Natural killer cell treated with Interleukin-12 subunit alpha and Interleukin-12 subunit beta and Interleukin-15 and Interleukin-18, amount 100 ng/mL, for 72 hours (primary cell): ENCODE measurements around the gene RPTOR. TPM values are rescaled to one million over a fixed set of nuclear protein-coding genes. Genes with fewer than 3 reads are reported as not detected.

Experiments used
- ATAC-seq, 2 donors: fragments of 150-1000 bp; cut with Tn5 transposase in 1 of 2; sonication (Bioruptor Pico), chemical (Tn5 transposase) in 1 of 2; 2 replicates each; pipeline ENCODE4 v1.10.0; 2021
- DNase-seq: peaks from one replicate; pipeline ENCODE4 v3.0.0; 2022; ENCODE audit warnings: low spot score
- H3K27ac Mint-ChIP-seq, 2 donors: 1 replicate in 1 of 2; 2 replicates in 1 of 2; pipeline ENCODE4 v1.8.0; 2022; ENCODE audit warnings: mixed read lengths in 2 of 2, mild to moderate bottlenecking in 1 of 2, moderate library complexity in 1 of 2
- H3K27me3 Mint-ChIP-seq, 2 donors: 1 replicate in 1 of 2; 2 replicates in 1 of 2; pipeline ENCODE4 v1.8.0; 2022; ENCODE audit warnings: mixed read lengths in 2 of 2
- H3K36me3 Mint-ChIP-seq: one replicate; pipeline ENCODE4 v1.8.0; 2022; ENCODE audit warnings: mixed read lengths
- H3K4me1 Mint-ChIP-seq, 2 donors: 1 replicate in 1 of 2; 2 replicates in 1 of 2; pipeline ENCODE4 v1.8.0; 2022; ENCODE audit warnings: low read depth in 2 of 2, mixed read lengths in 2 of 2, mild to moderate bottlenecking in 1 of 2
- H3K4me3 Mint-ChIP-seq: one replicate; pipeline ENCODE4 v1.8.0; 2022; ENCODE audit warnings: mixed read lengths
- H3K9me3 Mint-ChIP-seq: 2 replicates; pipeline ENCODE4 v1.8.0; 2022; ENCODE audit warnings: mixed read lengths
- total RNA-seq, 2 donors: library from RNA; stranded (reverse); gene quantifications; one replicate each; pipeline ENCODE4 v1.2.3, GENCODE V29; 2022

The RPTOR gene
- total RNA-seq, 2 donors from 2014 or later = 44.1 to 92.4 TPM

- no peak for DNase-seq
- no peak overlapping the region for H3K4me3 Mint-ChIP-seq
- H3K36me3 Mint-ChIP-seq = peaks cover 6% of the 10 kb centered on the region
- no peaks in the 10 kb centered on the region for H3K9me3 Mint-ChIP-seq
- H3K4me1 Mint-ChIP-seq = peaks cover 3 to 10% of the 10 kb centered on the region in 2 donors
- no peak overlapping the region for H3K27ac Mint-ChIP-seq
- H3K27me3 Mint-ChIP-seq = no peaks in the 10 kb centered on the region
- no peak for ATAC-seq
Measured at GRCh38 chr17:80745183-80745582, 200.5 kb downstream of the RPTOR start.

DNA sequence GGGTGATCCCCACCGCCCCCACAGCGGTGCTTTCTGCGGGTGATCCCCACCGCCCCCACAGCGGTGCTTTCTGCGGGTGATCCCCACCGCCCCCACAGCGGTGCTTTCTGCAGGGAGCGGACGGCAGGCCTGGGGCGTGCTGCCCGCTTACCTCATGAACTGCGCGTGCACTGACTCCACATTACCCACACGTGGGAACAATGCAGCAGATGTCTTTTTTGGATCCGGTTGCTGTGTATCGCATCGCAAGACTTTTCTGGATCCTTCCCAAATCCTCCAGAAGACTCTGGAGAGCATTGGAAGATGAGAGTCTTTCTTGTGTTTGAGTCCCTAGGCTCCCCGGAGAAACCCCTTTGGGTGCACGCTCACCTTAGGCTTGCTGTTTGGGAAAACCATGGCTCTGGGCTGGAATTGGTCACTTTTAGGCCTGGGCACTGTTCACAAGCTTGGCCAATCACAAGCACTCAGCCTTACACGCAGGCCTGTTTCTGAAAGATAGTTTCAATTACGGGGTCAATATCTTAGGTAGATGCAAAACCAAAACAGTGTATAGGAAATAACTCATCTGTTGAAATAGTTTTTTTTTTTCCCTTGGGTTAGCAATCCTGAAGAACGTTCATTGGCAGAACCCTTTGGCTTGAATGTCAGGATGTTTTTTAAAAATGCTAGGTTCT is 201.8 kb downstream of the RPTOR start:
- H3K4me1 Mint-ChIP-seq = peaks cover 3 to 4% of the 10 kb centered on the region in 2 donors
- no peak overlapping the region for H3K27ac Mint-ChIP-seq
- H3K9me3 Mint-ChIP-seq = no peaks in the 10 kb centered on the region
- no peak for DNase-seq
- ATAC-seq = no peak
- no peaks in the 10 kb centered on the region for H3K36me3 Mint-ChIP-seq
- no peaks in the 10 kb centered on the region for H3K27me3 Mint-ChIP-seq
- no peak overlapping the region for H3K4me3 Mint-ChIP-seq

- Mint-ChIP-seq H3K9me3 (no peaks in the 10 kb centered on the region), H3K27ac (no peak overlapping the region), H3K27me3 (no peaks in the 10 kb centered on the region), H3K4me3 (no peak overlapping the region), H3K36me3 (no peaks in the 10 kb centered on the region), H3K4me1 (peaks cover 3 to 4% of the 10 kb centered on the region in 2 donors)
- no peak for DNase-seq
- no peak for ATAC-seq
Measured at GRCh38 chr17:80747469-80747868, 202.8 kb downstream of the RPTOR start.

GRCh38 chr17:80749611-80750010 is 205.0 kb downstream of the RPTOR start:
- H3K36me3 Mint-ChIP-seq = no peaks in the 10 kb centered on the region
- peaks cover 0 to 3% of the 10 kb centered on the region in 2 donors for H3K4me1 Mint-ChIP-seq
- H3K27me3 Mint-ChIP-seq = no peaks in the 10 kb centered on the region
- no peak overlapping the region for H3K4me3 Mint-ChIP-seq
- H3K9me3 Mint-ChIP-seq = no peaks in the 10 kb centered on the region
- no peak for ATAC-seq
- no peak for DNase-seq
- no peak overlapping the region for H3K27ac Mint-ChIP-seq

DNA sequence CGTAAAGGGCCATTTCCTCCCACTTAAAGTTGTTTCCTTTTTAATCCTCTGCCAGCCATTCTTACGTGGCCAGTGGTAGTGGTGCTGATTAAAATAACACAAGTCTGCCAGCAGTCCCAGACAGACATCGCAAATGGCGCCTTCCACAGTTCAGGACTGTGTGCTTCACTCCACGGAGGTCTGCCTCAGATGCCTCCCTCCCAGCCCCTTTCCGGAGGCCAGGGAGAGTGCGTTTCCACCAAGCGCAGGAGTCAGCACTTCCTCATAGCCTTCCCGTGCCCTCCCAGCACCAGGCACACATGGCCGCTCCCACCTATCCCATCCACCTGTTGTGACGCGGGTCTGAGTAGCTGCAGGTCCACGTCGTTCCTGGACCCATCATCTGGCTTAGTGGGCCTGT is 205.6 kb downstream of the RPTOR start:
- Mint-ChIP-seq H3K27ac (peak overlapping the region in 1 of 2 donors; percentile 74), H3K27me3 (no peaks in the 10 kb centered on the region), H3K4me1 (peaks cover 0 to 3% of the 10 kb centered on the region in 2 donors), H3K9me3 (no peaks in the 10 kb centered on the region), H3K36me3 (no peaks in the 10 kb centered on the region), H3K4me3 (no peak overlapping the region)
- DNase-seq (no peak), ATAC-seq (peak in 1 of 2 donors; percentile 24)

DNA sequence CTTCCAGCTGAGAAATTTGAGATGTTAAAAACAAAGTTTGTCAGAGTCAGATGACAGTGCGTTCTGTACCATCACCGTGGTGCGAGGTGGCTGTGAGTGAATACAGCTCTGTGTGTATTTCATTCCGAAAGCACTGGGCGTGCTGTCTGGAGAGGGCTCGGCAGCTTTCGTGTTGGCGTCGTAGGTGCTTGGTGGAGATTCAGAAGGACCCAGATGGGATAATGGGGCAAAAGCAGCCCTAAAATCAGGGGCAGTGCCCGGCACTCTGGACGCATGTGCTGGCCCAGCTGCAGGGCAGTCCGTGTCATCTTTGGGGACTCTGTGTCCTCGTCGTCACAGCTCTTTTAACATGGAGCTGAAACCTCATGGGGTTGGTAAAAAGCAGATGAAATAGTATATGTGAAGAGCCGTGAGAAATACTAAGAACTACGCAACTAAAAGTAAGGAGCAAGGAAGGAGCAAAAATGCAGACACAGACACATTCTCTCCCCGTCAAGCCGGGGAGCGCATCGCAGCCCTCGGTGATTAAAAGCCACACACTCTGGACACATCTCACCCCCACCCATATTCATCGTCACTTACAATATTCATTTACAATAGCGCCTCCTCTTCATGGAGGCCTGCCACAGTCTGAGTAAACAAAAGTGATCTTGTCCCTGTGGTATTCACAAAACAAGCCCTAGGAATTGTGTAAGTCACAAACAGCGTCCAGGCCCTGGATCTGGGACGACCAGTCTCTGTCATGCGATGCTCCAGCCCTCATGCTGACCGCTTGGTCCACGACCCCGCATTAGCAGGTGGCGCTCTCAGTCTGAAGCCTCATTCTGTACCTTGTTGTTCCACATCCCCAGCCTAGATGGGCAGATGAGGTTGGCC is 206.7 kb downstream of the RPTOR start:
- no peaks in the 10 kb centered on the region for H3K9me3 Mint-ChIP-seq
- H3K4me1 Mint-ChIP-seq = peaks cover 0 to 3% of the 10 kb centered on the region in 2 donors
- H3K27me3 Mint-ChIP-seq = no peaks in the 10 kb centered on the region
- H3K4me3 Mint-ChIP-seq = no peak overlapping the region
- ATAC-seq (no peak), DNase-seq (no peak)
- H3K36me3 Mint-ChIP-seq = no peaks in the 10 kb centered on the region
- peak overlapping the region in 1 of 2 donors; percentile 74 for H3K27ac Mint-ChIP-seq

DNA sequence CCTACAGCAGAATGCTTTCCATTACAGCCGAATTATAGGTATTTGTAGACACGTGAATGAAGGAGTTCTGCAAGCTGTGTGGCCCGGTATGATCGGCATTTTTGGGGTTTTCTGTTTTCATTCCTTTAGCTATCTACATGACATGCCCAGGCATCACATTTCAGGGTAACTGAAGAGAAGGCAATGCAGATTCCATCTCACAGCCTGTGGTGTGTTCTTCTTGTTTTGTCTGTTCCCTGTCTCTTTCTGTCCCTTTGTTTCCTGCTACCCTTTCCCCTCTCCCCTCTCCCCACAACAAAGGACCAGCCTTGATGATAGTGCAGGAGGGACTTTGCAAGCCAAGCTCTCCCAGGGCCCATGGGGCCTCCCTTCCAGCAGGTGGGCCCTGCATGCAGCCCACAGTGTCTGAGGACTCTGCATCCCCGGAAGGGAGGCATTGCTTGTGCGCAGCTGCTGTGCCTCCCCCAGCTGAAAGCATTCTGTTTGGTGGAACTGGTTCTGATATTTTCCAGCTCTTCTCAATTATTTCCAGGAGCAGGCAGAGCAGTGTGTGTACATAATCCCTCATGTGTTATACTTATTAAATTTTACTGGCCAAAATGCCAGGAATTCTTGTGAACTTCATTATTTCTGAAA is 207.4 kb downstream of the RPTOR start:
- ATAC-seq (no peak), DNase-seq (no peak)
- Mint-ChIP-seq H3K4me3 (no peak overlapping the region), H3K27ac (peak overlapping the region in 1 of 2 donors; percentile 51), H3K36me3 (no peaks in the 10 kb centered on the region), H3K9me3 (no peaks in the 10 kb centered on the region), H3K4me1 (peaks cover 0 to 3% of the 10 kb centered on the region in 2 donors), H3K27me3 (no peaks in the 10 kb centered on the region)

GRCh38 chr17:80753685-80754345 is 209.2 kb downstream of the RPTOR start:
- H3K27me3 Mint-ChIP-seq = no peaks in the 10 kb centered on the region
- no peak for DNase-seq
- ATAC-seq = no peak
- no peak overlapping the region for H3K4me3 Mint-ChIP-seq
- H3K9me3 Mint-ChIP-seq = no peaks in the 10 kb centered on the region
- peaks cover 4% of the 10 kb centered on the region for H3K36me3 Mint-ChIP-seq
- H3K4me1 Mint-ChIP-seq = peaks cover 0 to 7% of the 10 kb centered on the region in 2 donors
- H3K27ac Mint-ChIP-seq = no peak overlapping the region

GRCh38 chr17:80754846-80755245 is 210.2 kb downstream of the RPTOR start:
- no peaks in the 10 kb centered on the region for H3K27me3 Mint-ChIP-seq
- no peak overlapping the region for H3K4me3 Mint-ChIP-seq
- peaks cover 0 to 12% of the 10 kb centered on the region in 2 donors for H3K4me1 Mint-ChIP-seq
- DNase-seq = no peak
- no peak overlapping the region for H3K27ac Mint-ChIP-seq
- H3K9me3 Mint-ChIP-seq = no peaks in the 10 kb centered on the region
- ATAC-seq = no peak
- H3K36me3 Mint-ChIP-seq = peaks cover 4% of the 10 kb centered on the region

GRCh38 chr17:80755650-80756405 is 211.2 kb downstream of the RPTOR start:
- no peaks in the 10 kb centered on the region for H3K27me3 Mint-ChIP-seq
- H3K27ac Mint-ChIP-seq = no peak overlapping the region
- peaks cover 0 to 13% of the 10 kb centered on the region in 2 donors for H3K4me1 Mint-ChIP-seq
- H3K9me3 Mint-ChIP-seq = no peaks in the 10 kb centered on the region
- DNase-seq (no peak), ATAC-seq (no peak)
- no peak overlapping the region for H3K4me3 Mint-ChIP-seq
- peaks cover 4% of the 10 kb centered on the region for H3K36me3 Mint-ChIP-seq

GRCh38 chr17:80758481-80759376 is 214.1 kb downstream of the RPTOR start:
- Mint-ChIP-seq H3K27ac (peak overlapping the region; percentile 44 to 62), H3K4me1 (peaks cover 23 to 39% of the 10 kb centered on the region in 2 donors), H3K36me3 (peaks cover 4% of the 10 kb centered on the region), H3K4me3 (no peak overlapping the region), H3K9me3 (no peaks in the 10 kb centered on the region), H3K27me3 (no peaks in the 10 kb centered on the region)
- no peak for DNase-seq
- no peak for ATAC-seq

DNA sequence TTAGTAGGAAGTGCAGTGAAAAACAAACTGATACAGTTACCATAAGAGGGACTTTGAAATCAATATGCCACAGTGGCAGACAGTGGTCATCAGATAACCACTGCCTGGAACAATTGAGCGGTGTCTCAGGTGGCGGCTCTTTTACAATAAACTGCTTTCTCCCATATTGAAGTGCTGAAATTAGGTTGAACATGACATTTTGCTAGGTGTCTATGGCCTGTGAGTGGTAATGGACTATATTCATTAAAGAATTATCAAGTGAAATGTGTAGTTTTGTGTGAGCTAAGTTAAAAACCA is 214.7 kb downstream of the RPTOR start:
- H3K27ac Mint-ChIP-seq = peak overlapping the region; percentile 44 to 62
- ATAC-seq (no peak), DNase-seq (no peak)
- no peak overlapping the region for H3K4me3 Mint-ChIP-seq
- no peaks in the 10 kb centered on the region for H3K27me3 Mint-ChIP-seq
- no peaks in the 10 kb centered on the region for H3K9me3 Mint-ChIP-seq
- H3K4me1 Mint-ChIP-seq = peaks cover 23 to 39% of the 10 kb centered on the region in 2 donors
- H3K36me3 Mint-ChIP-seq = peaks cover 4% of the 10 kb centered on the region
